ENCODE results near the gene HERC4. TPM values are rescaled to one million over a fixed set of nuclear protein-coding genes. Genes with fewer than 3 reads are reported as not detected.
"Not testable (repeated sequence)": the region's sequence is repeated elsewhere in the genome, so short reads cannot be mapped to it uniquely, and the experiment has no call there.

Gene HERC4
- total RNA-seq, 2 experiments from 2014 or later: 46.0 to 46.8 TPM

GRCh38 chr10:68032113-68032512 is 43.0 kb downstream of the HERC4 start:
- ATAC-seq (ENCODE audit: poor library complexity) (no peak), DNase-seq (no peak)
- TF ChIP-seq, protein P1, sequence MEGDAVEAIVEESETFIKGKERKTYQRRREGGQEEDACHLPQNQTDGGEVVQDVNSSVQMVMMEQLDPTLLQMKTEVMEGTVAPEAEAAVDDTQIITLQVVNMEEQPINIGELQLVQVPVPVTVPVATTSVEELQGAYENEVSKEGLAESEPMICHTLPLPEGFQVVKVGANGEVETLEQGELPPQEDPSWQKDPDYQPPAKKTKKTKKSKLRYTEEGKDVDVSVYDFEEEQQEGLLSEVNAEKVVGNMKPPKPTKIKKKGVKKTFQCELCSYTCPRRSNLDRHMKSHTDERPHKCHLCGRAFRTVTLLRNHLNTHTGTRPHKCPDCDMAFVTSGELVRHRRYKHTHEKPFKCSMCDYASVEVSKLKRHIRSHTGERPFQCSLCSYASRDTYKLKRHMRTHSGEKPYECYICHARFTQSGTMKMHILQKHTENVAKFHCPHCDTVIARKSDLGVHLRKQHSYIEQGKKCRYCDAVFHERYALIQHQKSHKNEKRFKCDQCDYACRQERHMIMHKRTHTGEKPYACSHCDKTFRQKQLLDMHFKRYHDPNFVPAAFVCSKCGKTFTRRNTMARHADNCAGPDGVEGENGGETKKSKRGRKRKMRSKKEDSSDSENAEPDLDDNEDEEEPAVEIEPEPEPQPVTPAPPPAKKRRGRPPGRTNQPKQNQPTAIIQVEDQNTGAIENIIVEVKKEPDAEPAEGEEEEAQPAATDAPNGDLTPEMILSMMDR (IDR thresholded peaks at IDR 0.05): no peak
- Histone ChIP-seq H3K9me3 (ENCODE audit: control insufficient read depth in 1 of 2, insufficient read depth in 1 of 2, low read length in 2 of 2) (no peaks in the 10 kb centered on the region), H3K4me3 (ENCODE audit: low read length) (no peak overlapping the region), H3K27me3 (ENCODE audit: control insufficient read depth in 1 of 2, insufficient read depth in 2 of 2, low read length in 2 of 2) (no peaks in the 10 kb centered on the region), H3K4me1 (ENCODE audit: insufficient read depth, low read length) (no peaks in the 10 kb centered on the region), H3K36me3 (ENCODE audit: insufficient read depth, low read length) (peaks cover 34% of the 10 kb centered on the region), H3K27ac (ENCODE audit: low read depth in 1 of 2, low read length in 2 of 2) (no peak overlapping the region)
- intact Hi-C loops (cut with DNase I, micrococcal nuclease): loop anchor here in 1 of 2 experiments (5.0 kb wide), 1 partner anchor 40 kb away; no protein-coding TSS in a partner anchor
- Mint-ChIP-seq H3K9me3 (no peaks in the 10 kb centered on the region), H3K27me3 (no peaks in the 10 kb centered on the region), H3K27ac (no peak overlapping the region), H3K36me3 (ENCODE audit: low read depth) (peaks cover 72% of the 10 kb centered on the region), H3K4me1 (ENCODE audit: low read depth) (peaks cover 7% of the 10 kb centered on the region), H3K4me3 (no peak overlapping the region)
- POLR2A ChIA-PET: no interaction called here
- CTCF ChIA-PET: no interaction called here

- H3K4me1 Mint-ChIP-seq (ENCODE audit: low read depth): no peaks in the 10 kb centered on the region
- ChIA-PET POLR2A (no interaction called here), CTCF (no interaction called here)
- H3K9me3 Mint-ChIP-seq: no peaks in the 10 kb centered on the region
- no peaks in the 10 kb centered on the region for H3K4me1 ChIP-seq (ENCODE audit: insufficient read depth, low read length)
- ATAC-seq (ENCODE audit: poor library complexity) (no peak), DNase-seq (no peak)
- no peak overlapping the region for H3K4me3 ChIP-seq (ENCODE audit: low read length)
- H3K36me3 Mint-ChIP-seq (ENCODE audit: low read depth): peaks cover 72% of the 10 kb centered on the region
- peak overlapping the region; percentile 14 for H3K27ac Mint-ChIP-seq
- H3K9me3 ChIP-seq (ENCODE audit: control insufficient read depth in 1 of 2, insufficient read depth in 1 of 2, low read length in 2 of 2): no peaks in the 10 kb centered on the region
- intact Hi-C loops (cut with DNase I, micrococcal nuclease): no loop called here
- H3K4me3 Mint-ChIP-seq: no peak overlapping the region
- H3K27ac ChIP-seq (ENCODE audit: low read depth in 1 of 2, low read length in 2 of 2): no peak overlapping the region
- H3K36me3 ChIP-seq (ENCODE audit: insufficient read depth, low read length): peaks cover 37% of the 10 kb centered on the region
- H3K27me3 ChIP-seq (ENCODE audit: control insufficient read depth in 1 of 2, insufficient read depth in 2 of 2, low read length in 2 of 2): no peaks in the 10 kb centered on the region
- TF ChIP-seq, protein P1 (IDR thresholded peaks at IDR 0.05): no peak
- H3K27me3 Mint-ChIP-seq: no peaks in the 10 kb centered on the region
These were observed 47.7 kb downstream of the HERC4 start for GRCh38 chr10:68027429-68027828.

DNA sequence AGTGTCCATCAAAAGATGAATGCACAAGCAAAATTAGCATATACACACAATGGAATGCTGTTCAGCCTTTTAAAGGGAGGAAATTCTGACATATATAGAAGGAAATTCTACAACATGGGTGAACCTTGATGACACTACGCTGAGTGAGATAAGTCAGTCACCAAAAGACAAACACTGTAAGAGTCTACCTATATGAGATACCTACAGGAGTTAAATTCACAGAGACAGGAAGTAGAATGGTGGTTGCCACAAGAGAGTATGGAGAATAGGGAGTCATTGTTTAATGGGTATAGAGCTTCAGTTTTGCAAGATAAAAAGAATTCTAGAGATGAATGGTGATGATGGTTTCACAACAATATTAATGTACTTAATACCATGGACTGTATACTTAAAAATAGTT is 51.8 kb downstream of the HERC4 start:
- peaks cover 52% of the 10 kb centered on the region for H3K36me3 ChIP-seq (ENCODE audit: insufficient read depth, low read length)
- no peak overlapping the region for H3K27ac ChIP-seq (ENCODE audit: low read depth in 1 of 2, low read length in 2 of 2)
- peaks cover 8% of the 10 kb centered on the region for H3K4me1 Mint-ChIP-seq (ENCODE audit: low read depth)
- ATAC-seq (ENCODE audit: poor library complexity): no peak
- ChIA-PET POLR2A (no interaction called here), CTCF (no interaction called here)
- H3K27me3 ChIP-seq (ENCODE audit: control insufficient read depth in 1 of 2, insufficient read depth in 2 of 2, low read length in 2 of 2): no peaks in the 10 kb centered on the region
- no peak overlapping the region for H3K27ac Mint-ChIP-seq
- H3K4me3 Mint-ChIP-seq: no peak overlapping the region
- H3K27me3 Mint-ChIP-seq: no peaks in the 10 kb centered on the region
- TF ChIP-seq, protein P1 (IDR thresholded peaks at IDR 0.05): no peak
- H3K9me3 ChIP-seq (ENCODE audit: control insufficient read depth in 1 of 2, insufficient read depth in 1 of 2, low read length in 2 of 2): peaks cover 10 to 12% of the 10 kb centered on the region in 2 experiments
- intact Hi-C loops (cut with DNase I, micrococcal nuclease): no loop called here
- H3K4me3 ChIP-seq (ENCODE audit: low read length): no peak overlapping the region
- peaks cover 8% of the 10 kb centered on the region for H3K9me3 Mint-ChIP-seq
- DNase-seq: no peak
- peaks cover 85% of the 10 kb centered on the region for H3K36me3 Mint-ChIP-seq (ENCODE audit: low read depth)
- H3K4me1 ChIP-seq (ENCODE audit: insufficient read depth, low read length): no peaks in the 10 kb centered on the region

- H3K27ac Mint-ChIP-seq; intact Hi-C loops (cut with DNase I, micrococcal nuclease); CTCF ChIA-PET; POLR2A ChIA-PET; H3K27me3 ChIP-seq (ENCODE audit: control insufficient read depth in 1 of 2, insufficient read depth in 2 of 2, low read length in 2 of 2); H3K9me3 Mint-ChIP-seq; H3K4me1 ChIP-seq (ENCODE audit: insufficient read depth, low read length); ATAC-seq (ENCODE audit: poor library complexity); H3K4me3 ChIP-seq (ENCODE audit: low read length); H3K4me1 Mint-ChIP-seq (ENCODE audit: low read depth); DNase-seq; H3K27me3 Mint-ChIP-seq; H3K27ac ChIP-seq (ENCODE audit: low read depth in 1 of 2, low read length in 2 of 2); H3K4me3 Mint-ChIP-seq: not testable (repeated sequence)
- H3K36me3 ChIP-seq (ENCODE audit: insufficient read depth, low read length): peaks cover 54% of the 10 kb centered on the region
- peaks cover 10 to 12% of the 10 kb centered on the region in 2 experiments for H3K9me3 ChIP-seq (ENCODE audit: control insufficient read depth in 1 of 2, insufficient read depth in 1 of 2, low read length in 2 of 2)
- peaks cover 77% of the 10 kb centered on the region for H3K36me3 Mint-ChIP-seq (ENCODE audit: low read depth)
These were observed 52.8 kb downstream of the HERC4 start for GRCh38 chr10:68022324-68022723.

- Mint-ChIP-seq H3K36me3 (ENCODE audit: low read depth) (peaks cover 68% of the 10 kb centered on the region), H3K4me3 (peak overlapping the region; percentile 8), H3K4me1 (ENCODE audit: low read depth) (peaks cover 27% of the 10 kb centered on the region), H3K27ac (peak overlapping the region; percentile 63)
- CTCF ChIA-PET; H3K27me3 Mint-ChIP-seq; H3K4me3 ChIP-seq (ENCODE audit: low read length); H3K9me3 Mint-ChIP-seq; H3K27me3 ChIP-seq (ENCODE audit: control insufficient read depth in 1 of 2, insufficient read depth in 2 of 2, low read length in 2 of 2); intact Hi-C loops (cut with DNase I, micrococcal nuclease); POLR2A ChIA-PET; H3K27ac ChIP-seq (ENCODE audit: low read depth in 1 of 2, low read length in 2 of 2); H3K4me1 ChIP-seq (ENCODE audit: insufficient read depth, low read length): not testable (repeated sequence)
- ATAC-seq (ENCODE audit: poor library complexity) (peak; percentile 41), DNase-seq (peak in 2 of 14 experiments; percentile 5 to 10)
- Histone ChIP-seq H3K9me3 (ENCODE audit: control insufficient read depth in 1 of 2, insufficient read depth in 1 of 2, low read length in 2 of 2) (peaks cover 8 to 10% of the 10 kb centered on the region in 2 experiments), H3K36me3 (ENCODE audit: insufficient read depth, low read length) (peaks cover 47% of the 10 kb centered on the region)
These were observed 58.6 kb downstream of the HERC4 start for GRCh38 chr10:68016519-68016918.

Measured in CD4-positive, alpha-beta T cell (primary cell).